ENCODE data around the gene PPP1R13B.

Gene PPP1R13B

DNA sequence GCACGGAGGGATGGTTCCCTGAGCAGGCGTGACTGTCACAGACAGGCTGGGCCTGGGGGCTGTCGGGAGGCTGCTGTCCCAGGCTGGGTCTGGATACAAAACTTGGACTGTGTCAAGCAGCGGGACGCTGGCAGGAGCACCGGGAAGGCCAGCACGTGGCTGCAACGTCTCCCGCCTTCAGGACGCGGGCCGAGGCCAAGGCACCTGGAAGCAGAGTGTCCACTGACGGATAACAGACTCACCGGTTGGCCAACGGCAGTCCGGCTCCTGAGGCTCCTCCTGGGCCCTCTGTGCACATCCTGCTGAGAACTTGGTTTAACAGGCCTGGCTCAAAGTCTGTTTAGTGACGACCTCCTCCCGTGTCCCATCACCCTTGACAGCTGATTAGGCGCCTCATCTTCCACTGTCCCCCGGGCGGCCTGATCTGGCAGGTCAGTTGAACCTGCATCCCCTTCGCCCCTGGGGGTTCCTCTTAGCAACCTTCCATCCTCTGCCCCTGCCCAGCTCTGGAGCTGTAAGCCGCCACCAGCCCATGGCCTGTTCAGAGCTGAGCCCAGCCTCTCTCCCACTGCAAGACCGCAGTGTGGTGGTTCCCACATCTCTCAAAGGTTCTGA is 134.6 kb downstream of the PPP1R13B start:
- DNase-seq (ENCODE audit: low read depth): no peak

DNA sequence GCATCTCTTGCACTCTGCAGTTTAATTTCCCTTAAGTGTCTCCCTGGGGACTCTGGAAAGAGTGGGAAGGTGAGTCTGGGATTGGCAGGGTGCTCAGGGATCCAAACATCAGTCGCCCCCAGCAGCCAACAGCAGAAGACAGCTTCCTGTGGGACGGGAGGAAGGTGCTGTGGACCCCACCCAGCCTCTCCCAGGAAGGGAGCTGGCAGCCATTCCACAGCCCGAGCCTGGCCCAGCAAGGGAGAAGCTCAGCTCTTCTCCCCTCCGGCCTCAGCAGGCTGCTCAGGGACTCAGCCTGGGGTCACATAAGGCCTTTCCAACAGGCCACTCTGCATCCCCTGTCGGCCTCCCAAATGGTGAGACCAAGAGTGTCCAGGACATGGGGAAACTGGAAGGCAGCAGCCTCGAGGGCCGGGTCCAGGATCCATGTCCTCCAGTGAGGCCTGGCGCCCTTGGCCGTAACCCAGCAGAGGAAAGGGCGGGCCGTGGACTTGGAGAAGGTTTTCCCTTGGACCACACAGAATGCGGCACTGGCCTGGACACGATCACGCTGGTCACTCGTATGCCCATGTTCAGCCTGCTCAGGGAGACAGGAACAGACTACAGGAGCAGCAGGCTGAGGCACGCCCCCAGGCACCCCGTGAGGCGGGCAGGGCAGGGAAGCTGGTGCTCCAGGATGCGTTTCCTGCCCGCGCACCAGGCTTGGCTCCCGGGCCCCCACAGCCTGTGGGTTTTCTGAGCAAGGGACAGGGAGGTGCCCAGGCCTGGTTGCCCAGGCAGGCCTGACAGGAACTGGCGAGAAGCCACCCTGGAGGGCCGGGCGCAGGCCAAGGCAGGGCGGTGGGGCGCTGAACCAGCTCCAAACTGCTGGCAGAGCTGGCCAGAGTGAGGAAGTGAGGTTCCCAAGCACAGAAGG is 135.6 kb downstream of the PPP1R13B start:
- no peak for DNase-seq (ENCODE audit: low read depth)

DNA sequence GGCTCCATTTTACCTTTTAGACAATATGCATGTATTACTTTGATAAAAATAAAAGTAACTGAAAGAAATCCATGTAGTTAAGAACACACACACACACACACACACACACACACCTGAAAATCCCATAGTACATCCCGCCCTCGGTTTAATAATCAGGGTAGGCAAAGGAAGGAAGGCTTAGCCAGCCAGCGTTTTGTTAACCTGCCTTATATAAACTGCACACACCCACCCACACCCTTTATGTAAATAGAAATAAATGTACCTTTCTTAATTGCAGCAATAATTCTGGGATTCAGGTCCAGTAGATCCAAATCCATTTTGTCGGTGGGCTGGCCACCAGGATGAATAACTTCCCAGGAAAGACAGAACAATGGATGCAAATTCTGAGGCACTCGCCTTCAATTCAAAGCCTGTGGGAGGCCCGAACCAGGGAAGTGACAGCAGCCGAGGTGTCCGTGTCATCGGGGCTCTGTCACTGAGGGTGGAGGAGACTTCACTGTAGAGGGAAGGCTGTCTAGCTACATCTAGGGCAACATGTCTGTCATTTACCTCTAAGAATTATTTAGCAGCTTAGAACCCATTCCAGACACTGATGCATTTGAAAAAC is 136.5 kb downstream of the PPP1R13B start:
- DNase-seq (ENCODE audit: low read depth): no peak

- no peak for DNase-seq (ENCODE audit: low read depth)
These were observed 137.6 kb downstream of the PPP1R13B start for GRCh38 chr14:103709814-103710213.

- DNase-seq (ENCODE audit: low read depth): no peak
These were observed 138.6 kb downstream of the PPP1R13B start for GRCh38 chr14:103708750-103709187.

DNA sequence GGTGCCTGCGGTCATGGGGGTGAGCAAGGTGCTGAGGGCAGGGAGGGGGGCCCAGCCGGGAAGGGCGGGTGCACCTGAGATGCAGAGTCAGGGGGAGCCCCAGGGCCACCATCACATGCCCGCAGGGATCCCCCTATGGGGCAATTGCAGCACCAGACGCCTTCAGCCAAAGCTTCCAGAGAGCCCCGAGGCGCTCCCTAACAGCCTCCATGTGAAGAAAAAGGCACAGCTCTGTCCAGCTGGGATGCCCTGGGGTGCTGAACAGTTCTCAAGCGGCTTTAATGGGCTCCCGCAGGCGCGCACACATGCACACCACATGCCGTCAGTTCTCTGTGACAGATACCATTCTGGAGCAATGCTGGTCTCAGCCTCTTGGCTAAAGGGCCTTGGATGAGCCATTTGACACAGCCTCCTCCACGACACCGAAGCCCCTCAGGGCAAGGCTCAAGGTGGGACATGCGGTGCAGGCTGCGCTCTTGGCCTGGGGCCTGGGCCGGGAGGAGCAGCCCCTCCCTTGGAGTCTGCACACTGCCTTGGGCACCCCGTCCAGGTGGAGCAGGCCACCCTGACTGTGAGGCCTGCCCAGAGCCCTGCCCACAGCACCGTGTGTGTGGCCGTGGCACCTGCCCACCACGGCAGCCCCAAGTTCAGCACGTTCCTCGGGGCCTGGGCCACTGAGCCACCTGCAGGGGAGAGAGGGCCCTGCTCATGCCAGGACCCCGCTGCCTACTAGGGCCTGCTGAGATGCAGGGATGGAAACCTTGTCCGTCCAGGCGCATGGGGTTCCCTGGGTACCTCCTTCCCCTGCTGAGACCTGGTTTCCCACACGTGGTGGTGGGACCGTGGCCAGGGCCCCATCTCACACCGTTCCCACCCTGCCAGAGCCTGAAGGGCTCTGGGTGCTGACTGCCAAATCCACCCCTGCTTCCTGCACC is 139.8 kb downstream of the PPP1R13B start:
- no peak for DNase-seq (ENCODE audit: low read depth)

- no peak for DNase-seq (ENCODE audit: low read depth)
These were observed 140.6 kb downstream of the PPP1R13B start for GRCh38 chr14:103706551-103707328.

DNA sequence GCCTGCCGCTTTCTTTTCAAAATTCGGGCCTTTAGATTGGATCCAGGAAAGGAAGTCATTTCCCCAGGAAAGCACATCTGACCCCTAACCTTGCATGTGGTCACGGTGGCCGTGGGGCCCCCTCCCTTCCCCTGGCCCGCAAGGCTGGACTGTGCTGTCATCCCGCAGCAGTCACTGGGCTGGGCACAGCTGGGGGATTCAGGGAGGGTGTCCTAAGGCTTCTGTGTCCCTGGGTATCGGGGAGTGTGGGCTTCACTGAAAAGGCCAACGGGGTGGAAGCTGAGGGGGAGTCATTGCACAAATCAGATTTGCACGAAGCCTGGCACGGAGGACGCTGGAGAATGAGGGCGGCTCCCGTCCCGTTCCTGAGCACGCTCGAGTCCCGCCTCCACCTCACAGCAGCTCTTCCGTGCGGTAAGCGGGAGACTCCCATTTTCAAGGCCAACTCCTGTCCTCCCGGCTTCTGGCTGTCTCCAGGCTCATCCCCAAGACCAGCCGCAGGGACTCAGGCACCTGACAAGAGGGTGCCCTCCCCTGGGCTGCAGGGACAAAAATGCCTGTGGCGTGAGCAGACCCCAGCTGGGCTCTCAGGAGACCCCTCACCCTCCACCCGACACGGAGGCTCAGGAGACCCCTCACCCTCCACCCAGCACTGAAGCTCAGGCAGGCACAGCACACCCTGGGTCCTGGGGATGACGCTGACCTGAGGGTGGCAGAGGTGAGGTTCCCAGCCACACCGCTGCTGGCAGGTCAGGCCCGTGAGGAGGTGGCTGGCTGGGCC is 141.7 kb downstream of the PPP1R13B start:
- no peak for DNase-seq (ENCODE audit: low read depth)

- DNase-seq (ENCODE audit: low read depth): no peak
These were observed 142.3 kb downstream of the PPP1R13B start for GRCh38 chr14:103705118-103705503.

GRCh38 chr14:103704708-103705107 is 142.7 kb downstream of the PPP1R13B start:
- no peak for DNase-seq (ENCODE audit: low read depth)

GRCh38 chr14:103703433-103704385 is 143.7 kb downstream of the PPP1R13B start:
- no peak for DNase-seq (ENCODE audit: low read depth)

- no peak for DNase-seq (ENCODE audit: low read depth)
These were observed 144.6 kb downstream of the PPP1R13B start for GRCh38 chr14:103702497-103703432.

GRCh38 chr14:103702095-103702494 is 145.3 kb downstream of the PPP1R13B start:
- DNase-seq (ENCODE audit: low read depth): no peak

DNA sequence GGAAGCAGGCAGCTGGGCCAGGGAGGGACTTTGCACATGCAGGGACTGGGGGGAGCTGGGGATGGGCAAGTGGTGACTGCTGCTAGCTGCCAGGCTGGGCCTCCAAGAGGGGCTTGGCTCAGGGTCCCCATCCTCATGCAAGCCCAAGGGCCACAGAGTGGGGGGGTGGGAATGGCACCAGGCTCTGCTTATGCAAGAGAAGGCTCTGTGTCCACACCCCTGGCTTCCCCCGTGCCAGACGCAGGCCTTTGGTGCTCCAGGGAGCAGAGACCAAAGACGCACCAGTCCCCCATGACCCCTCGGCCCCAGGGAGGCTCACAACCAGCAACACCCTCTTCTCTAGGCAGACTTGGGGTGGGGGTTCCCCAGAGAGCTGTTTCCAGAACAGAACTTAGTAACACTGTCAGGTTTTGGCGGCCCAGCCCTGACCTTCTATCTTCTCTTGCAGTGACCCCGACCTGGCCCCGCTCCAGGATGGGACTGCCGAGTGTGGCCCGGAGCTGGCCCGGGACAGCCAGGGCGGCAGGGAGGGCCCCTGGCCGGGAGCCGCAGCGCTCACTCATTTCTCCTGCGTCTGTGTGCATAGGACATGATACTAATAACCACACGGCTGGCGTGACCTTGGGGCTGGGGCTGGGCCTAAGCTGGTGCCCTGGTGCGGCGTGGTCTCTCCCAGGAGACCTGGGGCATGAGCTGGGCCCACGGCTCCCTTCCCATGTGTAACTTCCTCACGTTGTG is 146.5 kb downstream of the PPP1R13B start:
- no peak for DNase-seq (ENCODE audit: low read depth)

DNA sequence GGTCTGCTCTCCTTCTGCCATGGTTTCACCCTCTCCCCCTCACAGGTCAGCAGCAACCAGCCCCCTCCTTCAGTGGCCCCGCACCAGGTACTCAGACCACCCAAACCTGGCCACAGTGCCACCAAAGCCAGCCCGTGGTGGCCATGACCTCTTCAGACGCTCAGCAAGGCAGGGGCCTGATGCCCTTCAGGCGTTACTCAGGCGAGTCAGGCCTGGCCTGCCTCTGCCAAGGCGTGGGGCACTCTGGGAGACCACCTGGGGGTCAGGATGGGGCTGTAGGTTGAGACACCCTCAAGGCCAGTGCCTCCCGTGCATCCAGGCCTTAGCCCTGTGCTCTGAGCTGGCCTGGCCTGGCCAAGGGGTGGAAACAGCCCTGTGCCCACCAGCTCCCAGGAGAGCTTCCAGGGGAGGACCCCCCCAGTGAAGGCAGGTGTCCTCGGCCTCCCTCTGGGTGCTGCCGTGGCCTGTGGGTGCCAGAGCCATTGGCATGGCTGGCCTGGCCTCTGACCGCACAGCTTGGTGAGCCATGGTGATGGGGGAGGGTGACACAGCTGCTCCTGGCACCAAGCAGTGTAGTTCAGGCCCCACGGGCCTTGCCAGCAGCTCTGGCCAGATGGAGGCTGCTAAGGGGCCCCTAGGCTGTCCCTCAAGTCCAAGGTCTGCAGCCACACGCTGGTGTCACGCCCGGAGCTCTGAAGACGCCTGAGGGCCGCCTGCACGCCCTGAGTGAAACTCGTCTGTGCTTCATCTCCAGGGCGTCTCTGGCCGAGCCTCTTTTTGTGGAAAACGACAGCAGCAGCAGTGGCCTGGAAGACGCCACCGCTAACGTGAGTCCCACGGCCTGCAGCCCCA is 147.2 kb downstream of the PPP1R13B start:
- no peak for DNase-seq (ENCODE audit: low read depth)

DNA sequence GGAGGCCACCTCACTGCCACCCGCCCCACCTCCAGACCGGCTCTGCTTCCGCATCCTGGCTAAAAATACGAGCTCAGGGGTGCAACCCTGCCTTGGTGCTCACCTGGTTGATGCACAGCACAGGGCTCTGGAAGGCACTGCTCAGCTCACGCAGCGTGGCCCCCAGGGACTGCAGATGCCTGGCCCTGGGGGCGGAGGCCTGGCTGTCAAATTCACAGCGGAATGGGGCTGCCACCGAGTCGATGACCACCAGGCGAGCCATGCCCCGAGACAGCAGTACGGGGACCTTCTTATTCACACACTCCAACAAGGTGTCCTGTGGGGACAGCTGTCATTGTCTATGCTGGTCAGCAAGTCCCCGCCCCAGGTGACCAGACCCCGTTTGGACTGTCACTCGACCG is 148.1 kb downstream of the PPP1R13B start:
- no peak for DNase-seq (ENCODE audit: low read depth)

Data from activated T-helper 1 cell treated with Interleukin-2 at 50 U/mL for 16 hours (primary cell).